GM12874 (cell line): ENCODE data around the gene MYG1.

Source experiments
- TF ChIP-seq, protein P1 (sequence below): IDR thresholded peaks from 2 replicates; pipeline ENCODE4 v1.5.1; 2011; ENCODE audit warnings: low read depth, mild to moderate bottlenecking, control low read depth, low read length, moderate library complexity; ENCODE audit not compliant: insufficient read depth

The MYG1 gene

DNA sequence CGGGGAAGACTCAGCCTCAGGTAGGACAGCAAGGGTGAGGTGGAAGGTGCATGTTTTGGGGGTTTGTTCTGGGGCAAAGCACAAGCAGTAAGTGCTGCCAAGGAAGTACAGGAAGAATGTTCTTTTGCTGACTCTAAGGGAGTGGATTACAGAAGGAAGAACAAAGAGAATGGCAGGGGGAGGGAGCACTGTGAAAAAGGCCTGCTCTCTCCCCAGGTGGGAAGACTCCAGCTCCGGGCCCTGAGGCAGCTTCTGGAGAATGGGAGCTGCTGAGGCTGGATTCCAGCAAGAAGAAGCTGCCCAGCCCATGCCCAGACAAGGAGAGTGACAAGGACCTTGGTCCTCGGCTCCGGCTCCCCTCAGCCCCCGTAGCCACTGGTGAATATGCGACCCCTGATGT, 11.2 kb upstream of the MYG1 start:
- TF ChIP-seq, protein P1, sequence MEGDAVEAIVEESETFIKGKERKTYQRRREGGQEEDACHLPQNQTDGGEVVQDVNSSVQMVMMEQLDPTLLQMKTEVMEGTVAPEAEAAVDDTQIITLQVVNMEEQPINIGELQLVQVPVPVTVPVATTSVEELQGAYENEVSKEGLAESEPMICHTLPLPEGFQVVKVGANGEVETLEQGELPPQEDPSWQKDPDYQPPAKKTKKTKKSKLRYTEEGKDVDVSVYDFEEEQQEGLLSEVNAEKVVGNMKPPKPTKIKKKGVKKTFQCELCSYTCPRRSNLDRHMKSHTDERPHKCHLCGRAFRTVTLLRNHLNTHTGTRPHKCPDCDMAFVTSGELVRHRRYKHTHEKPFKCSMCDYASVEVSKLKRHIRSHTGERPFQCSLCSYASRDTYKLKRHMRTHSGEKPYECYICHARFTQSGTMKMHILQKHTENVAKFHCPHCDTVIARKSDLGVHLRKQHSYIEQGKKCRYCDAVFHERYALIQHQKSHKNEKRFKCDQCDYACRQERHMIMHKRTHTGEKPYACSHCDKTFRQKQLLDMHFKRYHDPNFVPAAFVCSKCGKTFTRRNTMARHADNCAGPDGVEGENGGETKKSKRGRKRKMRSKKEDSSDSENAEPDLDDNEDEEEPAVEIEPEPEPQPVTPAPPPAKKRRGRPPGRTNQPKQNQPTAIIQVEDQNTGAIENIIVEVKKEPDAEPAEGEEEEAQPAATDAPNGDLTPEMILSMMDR: no peak

DNA sequence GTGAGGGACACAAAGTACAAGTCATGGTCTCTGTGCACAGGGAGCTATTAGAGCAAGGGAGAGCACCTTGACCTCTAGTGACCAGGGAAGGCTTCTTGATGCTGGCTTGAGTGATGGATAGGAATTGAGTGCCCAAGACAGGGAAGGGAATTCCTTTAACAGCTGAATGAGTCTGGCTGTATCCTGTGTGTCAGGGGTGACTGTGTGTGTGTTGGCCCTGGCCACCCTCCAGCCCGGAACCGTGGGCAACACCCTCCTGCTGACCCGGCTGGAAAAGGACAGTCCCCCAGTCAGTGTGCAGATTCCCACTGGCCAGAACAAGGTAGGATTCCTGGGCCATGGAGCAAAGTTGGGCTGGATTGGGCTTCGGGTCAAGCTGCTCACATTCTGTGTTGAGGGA, 9.6 kb upstream of the MYG1 start:
- TF ChIP-seq, protein P1: no peak

DNA sequence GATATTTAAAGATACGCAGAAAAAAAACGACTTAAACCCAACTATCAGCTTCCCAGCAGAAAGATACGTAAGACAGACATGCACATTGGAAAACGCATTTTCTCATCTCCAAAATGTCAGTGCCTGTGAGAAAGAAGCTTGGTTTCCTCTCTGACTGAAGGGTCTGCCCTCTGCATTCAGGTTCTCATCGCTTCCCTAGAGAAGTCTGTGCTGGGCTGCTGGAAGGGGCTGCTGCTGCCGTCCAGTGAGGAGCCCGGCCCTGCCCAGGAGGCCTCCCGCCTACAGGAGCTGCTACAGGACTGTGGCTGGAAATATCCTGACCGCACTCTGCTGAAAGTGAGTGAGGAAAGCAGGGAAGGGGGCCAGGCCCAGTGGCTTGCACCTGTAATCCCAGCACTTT, 8.8 kb upstream of the MYG1 start:
- TF ChIP-seq, protein P1: no peak

DNA sequence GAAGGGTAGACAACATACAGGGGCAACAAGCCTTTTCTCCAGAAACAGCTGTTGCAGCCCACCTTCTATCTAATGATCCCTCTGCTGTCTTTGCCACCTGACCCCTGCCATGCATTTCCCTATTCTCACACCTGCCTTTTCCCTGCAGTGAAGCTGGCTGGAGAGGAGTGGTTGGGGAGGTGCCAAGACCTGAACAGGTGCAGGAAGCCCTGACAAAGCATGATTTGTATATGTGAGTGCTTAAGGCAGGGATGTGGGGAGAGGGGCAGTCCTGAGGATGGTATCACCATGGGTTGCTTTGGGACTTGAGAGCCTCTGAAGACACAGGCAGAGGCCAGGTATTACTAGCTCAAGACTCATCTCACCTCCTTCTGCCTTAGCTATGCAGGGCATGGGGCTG, 7.1 kb upstream of the MYG1 start:
- TF ChIP-seq, protein P1: no peak

DNA sequence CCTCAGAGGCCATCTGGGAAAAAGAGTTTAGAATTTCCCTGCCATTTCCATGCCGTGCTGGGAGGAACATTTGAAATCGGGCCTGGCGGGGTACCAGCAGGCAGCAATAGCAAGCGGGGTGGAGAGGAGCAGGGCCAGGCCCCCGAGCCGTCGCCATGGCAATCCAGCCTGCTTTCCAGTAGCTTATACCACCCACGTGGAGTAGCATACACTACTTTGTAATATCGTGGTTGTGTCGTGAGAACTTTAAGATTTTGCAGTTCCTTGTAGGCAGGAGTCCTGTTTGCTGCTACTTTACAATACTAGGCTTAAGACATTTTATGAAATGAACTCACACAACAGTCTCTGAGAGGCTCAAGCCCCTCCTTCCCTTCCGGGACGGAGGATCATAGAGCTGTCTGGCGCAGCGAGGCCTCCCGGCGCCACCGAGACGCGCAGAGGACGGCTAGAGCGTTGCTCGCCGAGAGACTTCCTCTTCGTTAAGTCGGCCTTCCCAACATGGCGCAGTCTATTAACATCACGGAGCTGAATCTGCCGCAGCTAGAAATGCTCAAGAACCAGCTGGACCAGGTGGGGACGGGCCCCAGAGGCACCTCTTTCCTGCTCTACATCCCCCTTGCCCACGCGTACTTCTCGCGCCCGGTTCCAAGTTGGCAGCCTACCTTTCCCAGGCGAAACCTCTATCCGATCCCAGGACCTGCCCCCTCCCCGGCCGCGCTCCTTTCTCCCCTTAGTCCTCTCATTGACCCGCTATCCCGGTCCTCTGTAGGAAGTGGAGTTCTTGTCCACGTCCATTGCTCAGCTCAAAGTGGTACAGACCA, 4.2 kb upstream of the MYG1 start, which contains the start of gene PFDN5:
TSS of gene PFDN5 (plus strand) at position 473 of the 821 bp plus-strand sequence. CDS start at position 499, 26 bp downstream.
- TF ChIP-seq, protein P1: no peak

DNA sequence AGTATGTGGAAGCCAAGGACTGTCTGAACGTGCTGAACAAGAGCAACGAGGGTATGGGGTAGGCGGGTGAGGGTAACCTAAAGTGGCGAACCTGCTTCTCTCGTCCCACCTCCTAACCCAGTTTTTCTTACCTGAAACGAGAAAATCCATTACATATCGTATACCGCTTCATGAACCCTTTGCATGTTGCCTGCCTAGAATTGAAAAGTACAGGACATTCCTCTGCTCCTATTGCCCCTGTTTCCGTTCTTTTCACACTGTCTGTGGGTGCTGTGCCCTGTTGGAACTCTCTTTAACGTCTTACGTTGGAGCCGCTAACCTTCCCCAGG, 3.6 kb upstream of the MYG1 start:
- TF ChIP-seq, protein P1: no peak

DNA sequence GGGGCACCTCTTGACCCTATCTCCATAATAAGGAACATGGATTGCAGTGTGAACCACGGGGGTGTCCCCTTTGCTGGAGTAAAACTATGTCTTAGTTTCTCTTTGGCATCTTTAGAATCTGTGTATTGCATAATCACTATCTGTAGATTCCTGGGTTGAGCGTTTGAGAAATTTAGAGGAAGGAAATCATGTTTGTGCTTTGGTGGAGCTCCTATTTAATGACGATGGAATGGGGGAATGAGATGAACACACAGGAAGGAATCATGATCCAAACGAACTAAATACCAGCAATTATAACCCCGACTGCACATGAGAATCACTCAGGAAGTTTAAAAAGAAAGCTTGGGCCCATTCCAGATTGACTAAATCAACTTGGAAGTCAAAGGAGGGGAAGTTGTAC, 1.3 kb upstream of the MYG1 start:
- TF ChIP-seq, protein P1: no peak
